Adrenal gland (tissue), 5 donors: Measurements from ENCODE around the gene CUEDC1.

ENCODE experiments used
- POLR2A ChIP-seq, 2 donors: fragments of 450-650 bp; IDR thresholded peaks; one replicate each; pipeline ENCODE4 v1.6.1; 2017; ENCODE audit warnings: antibody characterized with exemption in 2 of 2, mild to moderate bottlenecking in 2 of 2, moderate library complexity in 1 of 2
- TF ChIP-seq, protein P1 (sequence below), 6 experiments: fragments of 450-650 bp in 4 of 6; fragments of 200-600 bp in 2 of 6; sonication (generic) in 1 of 6; IDR thresholded peaks; 1 replicate in 5 of 6; 2 replicates in 1 of 6; pipeline versions ENCODE4 v1.5.1 to v1.8.0; 2016 to 2021; ENCODE audit warnings: antibody characterized with exemption in 6 of 6, mild to moderate bottlenecking in 2 of 6, moderate library complexity in 1 of 6
- donor health status: DM: no; HTN: no; CAD: no.

DNA sequence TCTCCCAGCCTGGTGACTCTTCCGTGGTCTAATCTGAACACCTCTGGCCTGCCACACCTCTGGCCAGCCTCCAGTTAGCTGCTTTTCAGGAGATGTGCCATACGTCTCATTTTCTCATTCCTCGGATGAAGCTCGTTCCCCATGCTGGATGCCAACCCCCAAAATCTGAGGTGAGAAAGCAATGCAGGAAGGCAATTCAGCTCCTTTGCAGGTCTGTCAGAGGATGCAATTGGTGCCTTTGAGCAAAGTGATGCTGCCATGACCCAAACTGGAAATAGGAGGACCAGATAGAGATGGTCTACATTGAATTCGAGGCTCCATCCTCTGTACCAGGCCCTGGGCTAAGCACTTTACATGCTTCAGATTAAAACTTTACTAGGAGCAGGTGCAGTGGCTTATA is 11.0 kb upstream of the CUEDC1 start:
- TF ChIP-seq POLR2A (IDR thresholded peaks at IDR 0.05), result no peak
- TF ChIP-seq, protein P1, sequence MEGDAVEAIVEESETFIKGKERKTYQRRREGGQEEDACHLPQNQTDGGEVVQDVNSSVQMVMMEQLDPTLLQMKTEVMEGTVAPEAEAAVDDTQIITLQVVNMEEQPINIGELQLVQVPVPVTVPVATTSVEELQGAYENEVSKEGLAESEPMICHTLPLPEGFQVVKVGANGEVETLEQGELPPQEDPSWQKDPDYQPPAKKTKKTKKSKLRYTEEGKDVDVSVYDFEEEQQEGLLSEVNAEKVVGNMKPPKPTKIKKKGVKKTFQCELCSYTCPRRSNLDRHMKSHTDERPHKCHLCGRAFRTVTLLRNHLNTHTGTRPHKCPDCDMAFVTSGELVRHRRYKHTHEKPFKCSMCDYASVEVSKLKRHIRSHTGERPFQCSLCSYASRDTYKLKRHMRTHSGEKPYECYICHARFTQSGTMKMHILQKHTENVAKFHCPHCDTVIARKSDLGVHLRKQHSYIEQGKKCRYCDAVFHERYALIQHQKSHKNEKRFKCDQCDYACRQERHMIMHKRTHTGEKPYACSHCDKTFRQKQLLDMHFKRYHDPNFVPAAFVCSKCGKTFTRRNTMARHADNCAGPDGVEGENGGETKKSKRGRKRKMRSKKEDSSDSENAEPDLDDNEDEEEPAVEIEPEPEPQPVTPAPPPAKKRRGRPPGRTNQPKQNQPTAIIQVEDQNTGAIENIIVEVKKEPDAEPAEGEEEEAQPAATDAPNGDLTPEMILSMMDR (IDR thresholded peaks at IDR 0.05), result no peak
